WTC11 (cell line): Measurements from ENCODE around the gene MIOX. TPM values are rescaled to one million over a fixed set of nuclear protein-coding genes. Genes with fewer than 3 reads are reported as not detected.

ENCODE experiments used
- ATAC-seq: fragments of 200-7000 bp; cut with Tn5 transposase; 2 replicates; pipeline ENCODE4 v1.10.0; 2021; ENCODE audit warnings: mild to moderate bottlenecking, moderate library complexity
- CTCF ChIA-PET: fragments of 300-600 bp; sonication (Branson Sonifier 250); formaldehyde crosslinking; loops from one replicate; lab custom pipeline; 2021; ENCODE audit warnings: antibody characterized with exemption; lab: Charles Lee
- POLR2A ChIA-PET: fragments of 350-600 bp; sonication (Branson Sonifier 250); formaldehyde crosslinking; loops from one replicate; lab custom pipeline; 2021; ENCODE audit warnings: antibody characterized with exemption; lab: Charles Lee
- DNase-seq: peaks from one replicate; pipeline ENCODE4 v3.0.0; 2021; ENCODE audit warnings: low spot score
- H3K27ac Mint-ChIP-seq: 2 replicates; pipeline ENCODE4 v1.8.0; 2021; ENCODE audit warnings: mixed read lengths
- H3K27me3 Mint-ChIP-seq: 2 replicates; pipeline ENCODE4 v1.8.0; 2021; ENCODE audit warnings: low read depth, mild to moderate bottlenecking, moderate library complexity, mixed read lengths
- H3K36me3 Mint-ChIP-seq: 2 replicates; pipeline ENCODE4 v1.8.0; 2021; ENCODE audit warnings: mixed read lengths
- H3K4me1 Mint-ChIP-seq: 2 replicates; pipeline ENCODE4 v1.8.0; 2022; ENCODE audit warnings: mixed read lengths
- H3K4me3 Mint-ChIP-seq: 2 replicates; pipeline ENCODE4 v1.8.0; 2021; ENCODE audit warnings: mild to moderate bottlenecking, moderate library complexity, mixed read lengths
- H3K9me3 Mint-ChIP-seq: 2 replicates; pipeline ENCODE4 v1.8.0; 2021; ENCODE audit warnings: mixed read lengths
- CBFB ChIP-seq: sonication (generic); formaldehyde crosslinking; IDR thresholded peaks from 2 replicates; pipeline ENCODE4 v1.8.1; 2022; ENCODE audit warnings: mild to moderate bottlenecking, low read depth, missing genetic modification reagents
- EMX1 ChIP-seq: fragments of 250-450 bp; sonication (Bioruptor Pico); IDR thresholded peaks from 2 replicates; pipeline ENCODE4 v1.8.0; 2021; ENCODE audit warnings: mild to moderate bottlenecking
- GTF2I ChIP-seq: fragments of 250-450 bp; sonication (Bioruptor Pico); conservative IDR thresholded peaks from 2 replicates; pipeline ENCODE4 v1.4.0; 2021; ENCODE audit warnings: mild to moderate bottlenecking
- JAZF1 ChIP-seq: fragments of 250-450 bp; sonication (Bioruptor Pico); IDR thresholded peaks from 2 replicates; pipeline ENCODE4 v1.9.0; 2021; ENCODE audit warnings: moderate library complexity, mild to moderate bottlenecking, inconsistent platforms
- NFE2L1 ChIP-seq: sonication (generic); formaldehyde crosslinking; IDR thresholded peaks from 2 replicates; pipeline ENCODE4 v1.8.1; 2023; ENCODE audit warnings: missing genetic modification reagents
- NFYB ChIP-seq: sonication (generic); formaldehyde crosslinking; conservative IDR thresholded peaks from 2 replicates; pipeline ENCODE4 v1.8.0; 2022; ENCODE audit warnings: low read depth, missing genetic modification reagents
- NR2C2 ChIP-seq: sonication (generic); formaldehyde crosslinking; IDR thresholded peaks from 2 replicates; pipeline ENCODE4 v1.8.0; 2022; ENCODE audit warnings: mild to moderate bottlenecking, missing genetic modification reagents
- SMAD3 ChIP-seq: sonication (generic); formaldehyde crosslinking; IDR thresholded peaks from 2 replicates; pipeline ENCODE4 v1.8.0; 2022; ENCODE audit warnings: missing genetic modification reagents, mild to moderate bottlenecking, borderline replicate concordance
- TCF7 ChIP-seq: sonication (generic); formaldehyde crosslinking; IDR thresholded peaks from 2 replicates; pipeline ENCODE4 v1.8.0; 2022; ENCODE audit warnings: mild to moderate bottlenecking, low read depth, missing genetic modification reagents, moderate library complexity
- ZNF121 ChIP-seq: sonication (generic); formaldehyde crosslinking; IDR thresholded peaks from 2 replicates; pipeline ENCODE4 v1.8.0; 2023; ENCODE audit warnings: missing genetic modification reagents
- ZNF232 ChIP-seq: sonication (generic); formaldehyde crosslinking; IDR thresholded peaks from 2 replicates; pipeline ENCODE4 v1.8.0; 2022; ENCODE audit warnings: mild to moderate bottlenecking, missing genetic modification reagents
- ZNF263 ChIP-seq: sonication (generic); formaldehyde crosslinking; IDR thresholded peaks from 2 replicates; pipeline ENCODE4 v1.8.1; 2022; ENCODE audit warnings: low read depth, mild to moderate bottlenecking, moderate library complexity, missing genetic modification reagents
- total RNA-seq: library from RNA; stranded (reverse); gene quantifications from 3 replicates; pipeline ENCODE4 v1.2.3, GENCODE V29; 2021
- TF ChIP-seq, protein P1 (sequence below): sonication (generic); formaldehyde crosslinking; IDR thresholded peaks from 2 replicates; pipeline ENCODE4 v1.8.1; 2023; ENCODE audit warnings: mild to moderate bottlenecking, moderate library complexity, missing genetic modification reagents
- TF ChIP-seq, protein P2 (sequence below): sonication (generic); formaldehyde crosslinking; IDR thresholded peaks from 2 replicates; pipeline ENCODE4 v1.8.0; 2022; ENCODE audit warnings: mild to moderate bottlenecking, missing genetic modification reagents
- TF ChIP-seq, protein P3 (sequence below): sonication (generic); formaldehyde crosslinking; IDR thresholded peaks from 2 replicates; pipeline ENCODE4 v1.8.0; 2022; ENCODE audit warnings: mild to moderate bottlenecking, missing genetic modification reagents
- TF ChIP-seq, protein P4 (sequence below): sonication (generic); formaldehyde crosslinking; IDR thresholded peaks from 2 replicates; pipeline ENCODE4 v1.8.1; 2022; ENCODE audit warnings: low read depth, missing genetic modification reagents, borderline replicate concordance
- TF ChIP-seq, protein P5 (sequence below): sonication (generic); formaldehyde crosslinking; IDR thresholded peaks from 2 replicates; pipeline ENCODE4 v1.8.1; 2022; ENCODE audit warnings: mild to moderate bottlenecking, moderate library complexity, missing genetic modification reagents

Gene MIOX
- total RNA-seq, 1 experiment from 2014 or later: 0.33 TPM

DNA sequence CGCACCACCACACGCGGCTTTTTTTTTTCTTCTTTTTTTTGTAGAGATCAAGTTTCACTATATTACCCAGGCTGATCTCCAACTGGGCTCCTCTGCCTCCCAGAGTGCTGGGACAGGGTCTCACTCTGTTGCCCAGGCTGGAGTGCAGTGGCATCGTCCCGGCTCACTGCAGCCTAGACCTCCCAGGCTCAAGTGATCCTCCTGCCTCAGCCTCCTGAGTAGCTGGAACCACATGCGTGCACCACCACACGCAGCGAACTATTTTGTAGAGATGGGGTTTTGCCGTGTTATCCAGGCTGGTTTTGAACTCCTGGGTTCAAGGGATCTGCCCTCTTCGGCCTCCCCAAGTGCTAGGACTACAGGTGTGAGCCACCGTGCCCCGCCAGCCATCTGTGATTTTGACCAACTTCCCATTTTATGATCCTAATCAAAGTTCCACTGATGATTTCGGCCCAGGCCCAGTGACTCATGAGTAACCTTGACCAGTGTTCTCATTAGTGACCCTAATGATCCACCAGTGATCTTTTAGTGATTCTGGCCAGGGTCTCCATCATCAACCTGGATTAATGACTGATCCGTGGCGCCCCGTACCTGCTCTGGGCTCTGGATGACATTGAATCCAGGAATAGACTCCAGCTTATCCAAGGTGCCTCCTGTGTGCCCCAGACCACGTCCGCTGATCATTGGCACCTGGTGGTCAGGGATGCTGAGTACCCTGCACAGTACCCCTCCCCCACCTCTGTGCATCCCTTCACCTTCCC lies 41.4 kb downstream of the MIOX start:
- no peaks in the 10 kb centered on the region for H3K36me3 Mint-ChIP-seq
- no peak for DNase-seq
- peaks cover 64% of the 10 kb centered on the region for H3K27me3 Mint-ChIP-seq
- H3K9me3 Mint-ChIP-seq: no peaks in the 10 kb centered on the region
- no peak for ATAC-seq
- CTCF ChIA-PET: interaction anchor here (1.3 to 2.4 kb wide), 3 partner anchors 34 to 172 kb away, joined by 3 to 9 read pairs (median 6); partner anchors contain the start of gene SYCE3
- peaks cover 18% of the 10 kb centered on the region for H3K4me1 Mint-ChIP-seq
- POLR2A ChIA-PET: interaction anchor here (0.5 to 0.7 kb wide), 3 partner anchors 8 to 44 kb away, joined by 3 to 6 read pairs (median 4); no protein-coding TSS in a partner anchor
- TF ChIP-seq ZNF121 (peak; percentile 71), SMAD3 (CRISPR knock-in tag) (no peak)
- H3K27ac Mint-ChIP-seq: no peak overlapping the region
- peak overlapping the region; percentile 25 for H3K4me3 Mint-ChIP-seq

DNA sequence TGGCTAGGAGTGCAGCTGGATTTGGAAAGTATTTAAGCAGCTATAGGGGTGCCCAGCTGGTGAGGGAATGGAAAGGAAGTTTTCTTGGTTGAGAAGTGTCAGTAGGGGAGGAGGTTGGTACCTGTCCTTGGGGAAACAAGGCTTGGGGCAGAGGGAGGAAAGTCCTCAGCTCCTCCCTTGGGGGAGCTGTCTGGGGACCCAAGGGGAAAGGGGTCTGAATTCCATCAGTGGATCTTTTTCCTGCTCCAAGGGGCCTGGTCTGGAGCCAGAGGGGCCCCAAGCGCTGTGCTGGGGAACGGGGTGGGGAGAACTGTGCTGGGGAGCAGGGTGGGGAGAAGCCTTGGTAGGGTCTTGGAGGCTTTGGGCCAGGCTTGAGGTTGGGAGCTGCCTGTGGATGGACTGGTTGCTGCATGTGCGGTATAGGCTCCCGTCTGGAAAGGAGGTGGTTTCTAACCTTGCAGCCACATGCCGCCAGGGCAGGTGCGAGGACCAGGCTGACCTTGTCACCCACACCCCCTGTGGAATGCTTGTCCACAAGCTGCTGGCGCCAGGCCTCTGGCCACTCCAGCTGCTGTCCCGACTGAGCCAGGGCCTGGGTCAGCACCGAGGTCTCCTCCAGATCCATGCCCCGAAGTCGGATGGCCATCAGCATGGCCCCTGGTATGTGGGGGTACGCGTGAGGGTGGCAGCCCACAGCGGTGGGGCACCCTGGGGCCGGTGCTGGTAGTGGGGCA lies 42.2 kb downstream of the MIOX start:
- H3K27me3 Mint-ChIP-seq: peaks cover 71% of the 10 kb centered on the region
- DNase-seq (no peak), ATAC-seq (no peak)
- POLR2A ChIA-PET: interaction anchor here (0.5 kb wide), 1 partner anchor 32 kb away, joined by 4 read pairs; no protein-coding TSS in a partner anchor
- TF ChIP-seq NR2C2 (CRISPR knock-in tag) (0 out of 2 replicates have a peak, but pooled peaks have one; percentile 47), EMX1 (CRISPR knock-in tag) (0 out of 2 replicates have a peak, but pooled peaks have one; percentile 10)
- TF ChIP-seq, protein P1, sequence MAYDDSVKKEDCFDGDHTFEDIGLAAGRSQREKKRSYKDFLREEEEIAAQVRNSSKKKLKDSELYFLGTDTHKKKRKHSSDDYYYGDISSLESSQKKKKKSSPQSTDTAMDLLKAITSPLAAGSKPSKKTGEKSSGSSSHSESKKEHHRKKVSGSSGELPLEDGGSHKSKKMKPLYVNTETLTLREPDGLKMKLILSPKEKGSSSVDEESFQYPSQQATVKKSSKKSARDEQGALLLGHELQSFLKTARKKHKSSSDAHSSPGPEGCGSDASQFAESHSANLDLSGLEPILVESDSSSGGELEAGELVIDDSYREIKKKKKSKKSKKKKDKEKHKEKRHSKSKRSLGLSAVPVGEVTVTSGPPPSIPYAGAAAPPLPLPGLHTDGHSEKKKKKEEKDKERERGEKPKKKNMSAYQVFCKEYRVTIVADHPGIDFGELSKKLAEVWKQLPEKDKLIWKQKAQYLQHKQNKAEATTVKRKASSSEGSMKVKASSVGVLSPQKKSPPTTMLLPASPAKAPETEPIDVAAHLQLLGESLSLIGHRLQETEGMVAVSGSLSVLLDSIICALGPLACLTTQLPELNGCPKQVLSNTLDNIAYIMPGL (CRISPR knock-in tag): no peak
- TF ChIP-seq, protein P2, sequence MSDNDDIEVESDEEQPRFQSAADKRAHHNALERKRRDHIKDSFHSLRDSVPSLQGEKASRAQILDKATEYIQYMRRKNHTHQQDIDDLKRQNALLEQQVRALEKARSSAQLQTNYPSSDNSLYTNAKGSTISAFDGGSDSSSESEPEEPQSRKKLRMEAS (CRISPR knock-in tag): 0 out of 2 replicates have a peak, but pooled peaks have one; percentile 37
- TF ChIP-seq, all 79 proteins: peak for 3
- CTCF ChIA-PET: interaction anchor here (1.6 to 2.4 kb wide), 2 partner anchors 34 to 171 kb away, joined by 6 to 9 read pairs; partner anchors contain the start of gene SYCE3
- no peaks in the 10 kb centered on the region for H3K36me3 Mint-ChIP-seq
- H3K27ac Mint-ChIP-seq: no peak overlapping the region
- H3K4me3 Mint-ChIP-seq: no peak overlapping the region
- H3K4me1 Mint-ChIP-seq: peaks cover 18% of the 10 kb centered on the region
- H3K9me3 Mint-ChIP-seq: no peaks in the 10 kb centered on the region

DNA sequence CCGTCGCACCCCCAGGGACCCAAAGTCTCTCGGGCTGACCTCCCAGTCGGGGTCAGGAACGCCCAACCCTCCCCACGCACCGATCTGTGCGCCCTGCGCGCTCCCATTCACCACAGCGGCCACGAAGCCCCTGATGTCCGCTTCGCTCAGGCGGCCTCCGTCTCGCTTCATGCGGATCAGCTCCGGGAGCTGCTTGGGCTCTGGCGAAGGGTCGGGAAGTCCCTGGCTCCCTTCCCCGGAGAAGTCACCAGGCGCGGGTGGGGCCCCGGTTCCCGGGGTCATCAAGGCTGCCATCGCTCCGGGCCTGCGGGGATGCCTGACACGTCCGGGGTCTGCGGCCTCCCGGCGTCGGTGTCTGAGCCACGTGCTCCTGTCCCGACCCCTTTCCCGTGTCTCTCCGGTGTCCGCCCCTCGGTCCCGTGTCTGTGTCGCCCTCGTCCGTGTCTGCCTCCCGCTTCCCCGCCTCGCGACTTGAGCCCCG lies 42.8 kb downstream of the MIOX start:
- ATAC-seq (no peak), DNase-seq (no peak)
- TF ChIP-seq, protein P1 (CRISPR knock-in tag): peak; percentile 53; the same call in 1 of the 2 replicates
- TF ChIP-seq GTF2I (CRISPR knock-in tag) (no peak), NFE2L1 (no peak), CBFB (CRISPR knock-in tag) (0 out of 2 replicates have a peak, but pooled peaks have one; percentile 36), ZNF232 (CRISPR knock-in tag) (0 out of 2 replicates have a peak, but pooled peaks have one; percentile 30), NR2C2 (CRISPR knock-in tag) (0 out of 2 replicates have a peak, but pooled peaks have one; percentile 2), ZNF263 (CRISPR knock-in tag) (no peak), NFYB (CRISPR knock-in tag) (no peak), JAZF1 (no peak), TCF7 (CRISPR knock-in tag) (no peak)
- TF ChIP-seq, protein P3, sequence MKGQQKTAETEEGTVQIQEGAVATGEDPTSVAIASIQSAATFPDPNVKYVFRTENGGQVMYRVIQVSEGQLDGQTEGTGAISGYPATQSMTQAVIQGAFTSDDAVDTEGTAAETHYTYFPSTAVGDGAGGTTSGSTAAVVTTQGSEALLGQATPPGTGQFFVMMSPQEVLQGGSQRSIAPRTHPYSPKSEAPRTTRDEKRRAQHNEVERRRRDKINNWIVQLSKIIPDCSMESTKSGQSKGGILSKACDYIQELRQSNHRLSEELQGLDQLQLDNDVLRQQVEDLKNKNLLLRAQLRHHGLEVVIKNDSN (CRISPR knock-in tag): 0 out of 2 replicates have a peak, but pooled peaks have one; percentile 45
- TF ChIP-seq, protein P4, sequence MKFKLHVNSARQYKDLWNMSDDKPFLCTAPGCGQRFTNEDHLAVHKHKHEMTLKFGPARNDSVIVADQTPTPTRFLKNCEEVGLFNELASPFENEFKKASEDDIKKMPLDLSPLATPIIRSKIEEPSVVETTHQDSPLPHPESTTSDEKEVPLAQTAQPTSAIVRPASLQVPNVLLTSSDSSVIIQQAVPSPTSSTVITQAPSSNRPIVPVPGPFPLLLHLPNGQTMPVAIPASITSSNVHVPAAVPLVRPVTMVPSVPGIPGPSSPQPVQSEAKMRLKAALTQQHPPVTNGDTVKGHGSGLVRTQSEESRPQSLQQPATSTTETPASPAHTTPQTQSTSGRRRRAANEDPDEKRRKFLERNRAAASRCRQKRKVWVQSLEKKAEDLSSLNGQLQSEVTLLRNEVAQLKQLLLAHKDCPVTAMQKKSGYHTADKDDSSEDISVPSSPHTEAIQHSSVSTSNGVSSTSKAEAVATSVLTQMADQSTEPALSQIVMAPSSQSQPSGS (CRISPR knock-in tag): no peak
- TF ChIP-seq, protein P5, sequence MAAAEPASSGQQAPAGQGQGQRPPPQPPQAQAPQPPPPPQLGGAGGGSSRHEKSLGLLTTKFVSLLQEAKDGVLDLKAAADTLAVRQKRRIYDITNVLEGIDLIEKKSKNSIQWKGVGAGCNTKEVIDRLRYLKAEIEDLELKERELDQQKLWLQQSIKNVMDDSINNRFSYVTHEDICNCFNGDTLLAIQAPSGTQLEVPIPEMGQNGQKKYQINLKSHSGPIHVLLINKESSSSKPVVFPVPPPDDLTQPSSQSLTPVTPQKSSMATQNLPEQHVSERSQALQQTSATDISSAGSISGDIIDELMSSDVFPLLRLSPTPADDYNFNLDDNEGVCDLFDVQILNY (CRISPR knock-in tag): no peak
- H3K9me3 Mint-ChIP-seq: no peaks in the 10 kb centered on the region
- CTCF ChIA-PET: interaction anchor here (1.6 to 2.4 kb wide), 2 partner anchors 34 to 171 kb away, joined by 6 to 9 read pairs; partner anchors contain the start of gene SYCE3
- no peak overlapping the region for H3K27ac Mint-ChIP-seq
- H3K27me3 Mint-ChIP-seq: peaks cover 78% of the 10 kb centered on the region
- H3K4me3 Mint-ChIP-seq: peak overlapping the region; percentile 10; the same call in 1 of the 2 replicates
- H3K36me3 Mint-ChIP-seq: no peaks in the 10 kb centered on the region
- peaks cover 19% of the 10 kb centered on the region for H3K4me1 Mint-ChIP-seq
- POLR2A ChIA-PET: no interaction called here
